Mammary epithelial cell (primary cell): ENCODE data around the gene COMMD9.

Experiments
- EZH2 ChIP-seq: IDR thresholded peaks from 2 replicates; pipeline ENCODE4 v1.6.1; 2012; ENCODE audit warnings: low read length, inconsistent platforms, borderline replicate concordance
- TF ChIP-seq, protein P1 (sequence below), 2 donors: IDR thresholded peaks in 1 of 2; conservative IDR thresholded peaks in 1 of 2; 2 replicates each; pipeline ENCODE4 v1.5.1; 2011 to 2012; ENCODE audit warnings: inconsistent platforms in 2 of 2, low read length in 2 of 2, mild to moderate bottlenecking in 2 of 2, control low read depth in 1 of 2, low read depth in 1 of 2; ENCODE audit not compliant: insufficient read depth in 1 of 2; ENCODE audit errors: extremely low read depth in 1 of 2

GRCh38 chr11:36247493-36247892, 41.7 kb downstream of the COMMD9 start:
- TF ChIP-seq, protein P1, sequence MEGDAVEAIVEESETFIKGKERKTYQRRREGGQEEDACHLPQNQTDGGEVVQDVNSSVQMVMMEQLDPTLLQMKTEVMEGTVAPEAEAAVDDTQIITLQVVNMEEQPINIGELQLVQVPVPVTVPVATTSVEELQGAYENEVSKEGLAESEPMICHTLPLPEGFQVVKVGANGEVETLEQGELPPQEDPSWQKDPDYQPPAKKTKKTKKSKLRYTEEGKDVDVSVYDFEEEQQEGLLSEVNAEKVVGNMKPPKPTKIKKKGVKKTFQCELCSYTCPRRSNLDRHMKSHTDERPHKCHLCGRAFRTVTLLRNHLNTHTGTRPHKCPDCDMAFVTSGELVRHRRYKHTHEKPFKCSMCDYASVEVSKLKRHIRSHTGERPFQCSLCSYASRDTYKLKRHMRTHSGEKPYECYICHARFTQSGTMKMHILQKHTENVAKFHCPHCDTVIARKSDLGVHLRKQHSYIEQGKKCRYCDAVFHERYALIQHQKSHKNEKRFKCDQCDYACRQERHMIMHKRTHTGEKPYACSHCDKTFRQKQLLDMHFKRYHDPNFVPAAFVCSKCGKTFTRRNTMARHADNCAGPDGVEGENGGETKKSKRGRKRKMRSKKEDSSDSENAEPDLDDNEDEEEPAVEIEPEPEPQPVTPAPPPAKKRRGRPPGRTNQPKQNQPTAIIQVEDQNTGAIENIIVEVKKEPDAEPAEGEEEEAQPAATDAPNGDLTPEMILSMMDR (conservative IDR thresholded peaks at IDR 0.05 in 1 of 2, IDR thresholded peaks at IDR 0.05 in 1 of 2; ENCODE audit: extremely low read depth in 1 of 2, insufficient read depth in 1 of 2, low read depth in 1 of 2, low read length in 2 of 2): no peak
- no peak for TF ChIP-seq EZH2
